ENCODE measurements around the gene CRYBB1.
"Not testable (repeated sequence)": the region's sequence is repeated elsewhere in the genome, so short reads cannot be mapped to it uniquely, and the experiment has no call there.

Gene CRYBB1

GRCh38 chr22:26635117-26635516 lies 17.3 kb upstream of the CRYBB1 start:
- DNase-seq = no peak

GRCh38 chr22:26634189-26634588 lies 16.4 kb upstream of the CRYBB1 start:
- no peak for DNase-seq

DNA sequence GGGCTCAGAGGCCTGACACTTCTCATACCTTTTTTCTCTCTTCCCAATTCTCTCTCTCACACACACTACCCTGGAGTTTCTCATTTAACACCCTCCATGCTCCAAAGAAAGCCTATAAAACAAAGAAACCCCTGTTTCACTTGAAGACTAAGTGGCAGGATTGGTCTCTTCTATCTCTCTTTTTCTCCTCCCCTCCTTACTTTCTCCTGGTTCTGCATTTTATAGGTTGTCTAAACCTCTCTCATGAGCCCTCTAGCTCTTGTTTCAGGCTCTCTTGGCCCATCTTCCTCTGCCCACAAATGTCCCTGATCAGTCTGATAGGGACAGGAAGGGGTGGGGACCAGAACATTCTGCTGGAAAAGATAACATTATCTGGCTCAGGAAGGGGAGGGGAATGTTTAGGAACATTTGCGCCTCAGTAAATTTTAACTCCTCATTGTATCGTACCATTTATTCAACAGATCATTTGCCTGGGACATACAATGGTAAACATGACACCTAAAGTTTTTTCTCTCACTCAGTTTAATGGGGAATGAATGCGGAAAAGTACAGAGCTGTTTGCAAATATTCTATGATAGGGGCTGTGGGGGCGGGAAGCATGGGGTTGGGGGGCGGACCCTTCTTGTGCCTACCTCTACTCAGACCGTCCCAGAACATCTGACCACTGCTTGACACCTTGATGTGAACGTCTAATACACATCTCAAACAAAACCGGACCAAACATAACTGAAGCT lies 14.8 kb upstream of the CRYBB1 start:
- no peak for DNase-seq

- DNase-seq = no peak
Measured at GRCh38 chr22:26631282-26631681, 13.5 kb upstream of the CRYBB1 start.

- DNase-seq = no peak
Measured at GRCh38 chr22:26629988-26630761, 12.3 kb upstream of the CRYBB1 start.

- no peak for DNase-seq
Measured at GRCh38 chr22:26624803-26625202, 7.0 kb upstream of the CRYBB1 start.

- DNase-seq = no peak
Measured at GRCh38 chr22:26623984-26624383, 6.2 kb upstream of the CRYBB1 start.

- DNase-seq = no peak
Measured at GRCh38 chr22:26621663-26622062, 3.8 kb upstream of the CRYBB1 start, which contains the start of gene CRYBA4. TSS of gene CRYBA4 (plus strand) at chr22:26621963. CDS start at chr22:26622597, 634 bp downstream.

DNA sequence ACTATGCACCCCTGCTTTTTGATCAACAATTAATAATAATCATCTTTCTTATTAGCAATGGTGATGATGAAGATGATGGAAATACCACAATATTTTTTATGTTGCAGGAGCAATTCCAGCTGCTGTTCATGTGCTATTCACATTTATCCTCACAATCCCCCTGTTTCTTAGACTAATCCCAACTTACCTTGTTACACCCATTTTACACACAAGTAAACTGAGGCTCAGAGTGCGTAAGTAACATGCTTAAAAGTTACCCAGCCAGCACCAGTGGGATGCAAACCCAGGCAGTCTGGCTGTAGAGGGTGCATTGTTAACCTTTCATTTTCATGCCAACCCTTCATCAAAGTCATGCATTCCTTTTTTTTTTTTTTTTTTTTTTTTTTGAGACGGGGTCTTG lies 2.4 kb upstream of the CRYBB1 start:
- no peak for DNase-seq

GRCh38 chr22:26619510-26619909 lies 1.7 kb upstream of the CRYBB1 start:
- no peak for DNase-seq

- no peak for DNase-seq
Measured at GRCh38 chr22:26618455-26618854, 628 bp upstream of the CRYBB1 start.

DNA sequence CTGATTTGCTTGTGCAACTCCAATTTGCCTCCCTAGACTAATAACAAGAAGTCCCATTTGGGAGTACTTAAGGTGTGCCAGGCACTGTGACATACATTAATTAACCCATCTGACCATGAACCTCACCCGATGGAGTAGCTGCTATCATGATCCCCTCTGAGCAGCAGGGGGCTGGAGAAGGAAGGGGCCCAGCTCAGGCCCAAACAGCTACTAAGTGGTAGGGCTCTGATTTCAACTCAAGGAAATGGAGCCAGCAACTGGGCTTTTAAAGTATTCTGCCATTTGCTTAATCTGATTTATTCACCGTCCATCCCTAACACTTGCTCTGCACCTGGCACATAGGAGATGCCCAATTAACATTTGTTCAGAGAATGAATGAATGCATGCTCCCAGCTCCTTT lies 1.2 kb downstream of the CRYBB1 start:
- no peak for DNase-seq

DNA sequence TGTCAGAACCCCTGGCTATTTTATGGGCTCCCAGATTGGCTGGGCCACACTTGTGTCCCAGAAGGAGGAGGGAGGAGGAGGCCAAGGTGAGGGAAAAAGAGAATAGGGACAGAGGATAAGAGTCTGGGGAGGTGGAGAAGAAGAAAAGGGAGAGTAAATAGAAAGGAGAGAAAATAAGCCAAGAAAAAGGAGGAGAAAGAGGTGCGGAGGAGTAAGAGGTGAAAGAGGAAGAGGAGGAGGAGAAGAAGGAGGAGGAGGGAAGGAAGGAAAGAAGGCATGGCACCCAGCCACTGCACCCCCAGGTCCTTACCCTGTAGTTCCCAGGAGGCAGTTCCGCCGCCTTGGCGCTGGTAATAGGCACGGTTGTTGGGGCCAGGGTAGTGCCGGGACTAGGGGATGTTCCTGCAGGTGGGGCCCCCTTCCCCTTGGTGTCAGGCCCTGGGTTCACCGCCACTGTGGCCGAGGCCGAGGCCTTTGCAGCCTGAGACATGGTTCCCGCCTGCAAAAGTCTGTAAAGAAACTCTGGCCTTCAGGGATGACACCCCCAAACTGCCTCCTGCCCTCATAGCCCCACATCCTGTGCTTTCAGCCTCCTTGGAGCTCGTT lies 1.9 kb downstream of the CRYBB1 start:
- no peak for DNase-seq

GRCh38 chr22:26615149-26615548 lies 2.7 kb downstream of the CRYBB1 start:
- DNase-seq = no peak

DNA sequence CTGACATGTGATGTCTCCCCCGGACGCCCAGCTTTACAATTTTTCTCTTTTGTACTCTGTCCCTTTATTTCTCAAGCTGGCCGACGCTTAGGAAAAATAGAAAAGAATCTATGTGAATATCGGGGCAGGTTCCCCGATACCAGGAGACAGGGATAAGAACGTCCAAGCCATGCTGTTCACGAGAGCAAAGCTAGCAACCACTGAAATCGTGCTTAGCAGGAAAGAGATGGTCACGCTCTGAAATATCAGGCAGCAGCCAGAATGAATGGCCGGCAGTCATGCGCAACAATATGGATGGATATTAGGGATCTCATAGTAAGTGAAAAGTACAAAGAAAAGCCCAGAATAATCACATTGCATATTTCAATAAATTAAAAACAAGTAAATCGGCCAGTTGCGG lies 3.5 kb downstream of the CRYBB1 start:
- no peak for DNase-seq

DNA sequence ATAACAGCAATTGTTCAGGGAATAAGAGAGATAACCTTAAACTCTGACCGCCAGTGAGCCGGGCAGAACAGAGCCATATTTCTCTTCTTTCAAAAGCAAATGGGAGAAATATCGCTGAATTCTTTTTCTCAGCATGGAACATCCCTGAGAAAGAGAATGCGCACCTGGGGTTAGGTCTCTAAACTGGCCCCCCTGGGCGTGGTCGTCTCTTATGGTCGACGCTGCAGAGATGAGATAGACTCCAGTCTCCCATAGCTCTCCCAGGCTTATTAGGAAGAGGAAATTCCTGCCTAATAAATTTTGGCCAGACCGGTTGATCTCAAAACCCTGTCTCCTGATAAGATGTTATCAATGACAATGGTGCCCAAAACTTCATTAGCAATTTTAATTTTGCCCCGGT lies 4.1 kb downstream of the CRYBB1 start:
- DNase-seq = not testable (repeated sequence)

- DNase-seq = no peak
Measured at GRCh38 chr22:26612652-26613051, 5.2 kb downstream of the CRYBB1 start.

DNA sequence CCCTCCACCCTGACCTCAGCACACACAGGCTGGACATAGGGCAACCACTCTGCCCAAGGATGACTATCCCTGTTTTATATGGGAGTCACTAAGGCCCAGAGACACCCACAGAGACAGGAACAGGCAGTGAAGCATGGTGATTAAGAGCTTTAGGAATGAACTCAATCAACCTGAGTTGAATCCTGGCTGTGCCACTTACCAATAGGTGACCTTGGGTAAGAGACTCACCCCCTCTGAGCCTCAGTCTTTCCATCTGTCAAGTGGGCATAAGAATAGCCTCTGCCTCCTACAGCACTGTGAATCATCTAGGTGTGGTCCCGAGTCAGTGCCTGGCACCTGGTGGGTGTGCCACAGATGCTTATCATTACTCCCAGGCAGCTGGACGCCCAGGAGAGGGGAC lies 6.8 kb downstream of the CRYBB1 start:
- DNase-seq = no peak

DNA sequence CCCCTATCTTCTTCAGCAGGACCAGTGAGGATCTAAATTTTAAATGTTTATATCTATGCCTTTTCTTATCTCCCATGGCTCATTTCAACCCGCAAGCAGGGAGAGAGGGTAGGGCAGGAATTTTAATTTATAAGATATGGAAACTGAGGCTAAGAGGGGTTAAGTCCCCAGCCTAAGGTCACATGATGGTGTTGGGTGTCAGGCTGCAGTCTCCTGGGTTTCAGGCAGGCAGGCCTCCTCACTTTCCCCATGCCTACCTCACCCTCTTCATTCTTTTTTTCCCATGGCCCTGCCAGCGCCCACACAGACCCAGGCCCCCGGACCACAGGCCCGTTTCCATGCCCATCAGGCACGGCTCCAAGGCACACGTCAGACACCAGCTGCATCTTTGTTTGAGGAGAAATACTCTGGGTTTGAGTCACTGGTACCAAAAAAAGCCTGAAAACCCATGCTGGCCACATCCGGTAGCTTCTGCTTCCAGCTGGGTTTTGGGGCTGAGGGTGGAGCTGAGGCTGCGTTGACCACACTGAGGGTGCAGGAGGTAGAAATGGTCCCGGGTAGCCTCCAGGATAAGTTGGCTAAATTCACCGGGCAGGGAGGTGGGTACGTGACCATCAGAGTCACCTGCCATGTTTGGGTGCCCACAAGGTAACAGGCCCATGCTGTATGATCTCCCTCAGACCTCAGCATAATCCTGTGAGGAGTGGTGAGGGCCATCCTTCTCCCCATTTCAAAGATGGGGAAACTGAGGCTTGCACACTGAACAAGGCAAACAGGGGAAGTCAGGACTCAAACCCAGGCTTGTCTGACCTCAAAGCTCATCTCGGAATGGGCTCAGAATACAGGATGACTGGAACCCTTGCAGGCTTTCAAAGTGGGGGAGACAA lies 7.5 kb downstream of the CRYBB1 start:
- DNase-seq = no peak

GRCh38 chr22:26609287-26609686 lies 8.5 kb downstream of the CRYBB1 start:
- DNase-seq = no peak

DNA sequence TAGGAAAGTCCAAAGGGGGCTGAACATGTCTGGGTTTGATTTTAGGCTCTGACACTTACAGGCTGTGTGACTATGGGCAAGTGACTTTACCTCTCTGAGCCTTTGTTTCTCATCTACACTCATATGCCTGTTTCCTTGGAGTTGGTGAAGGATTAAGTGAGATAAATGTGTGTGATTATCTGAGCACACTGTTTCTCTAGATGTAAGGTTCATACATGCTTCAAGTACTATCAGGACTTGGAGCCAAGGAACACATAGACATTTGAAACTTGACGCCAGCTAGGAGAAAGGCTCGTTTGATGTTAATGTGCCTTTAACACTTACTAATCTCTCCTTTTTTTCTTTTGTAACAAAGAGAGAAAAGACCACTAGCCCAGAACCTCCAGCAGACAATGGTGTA lies 9.7 kb downstream of the CRYBB1 start:
- DNase-seq = no peak

DNA sequence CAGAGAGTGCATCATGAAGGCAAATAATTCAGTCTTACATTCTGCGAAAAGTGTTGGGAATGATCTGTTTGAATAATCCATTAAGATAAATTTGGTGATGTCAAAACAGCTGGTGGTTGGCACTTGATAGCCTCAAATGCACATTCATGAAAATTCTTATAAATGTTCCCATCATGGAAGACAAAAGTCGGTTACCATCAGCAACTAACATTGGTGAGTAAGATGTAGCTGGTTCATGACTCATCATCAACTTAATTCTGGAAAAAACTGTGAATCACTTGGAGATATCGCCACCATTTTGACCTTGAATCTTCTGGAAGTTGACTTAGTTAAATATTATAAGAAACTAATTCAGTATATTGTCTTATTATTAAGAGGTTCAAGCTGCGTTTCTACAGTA lies 11.2 kb downstream of the CRYBB1 start:
- DNase-seq = no peak

DNA sequence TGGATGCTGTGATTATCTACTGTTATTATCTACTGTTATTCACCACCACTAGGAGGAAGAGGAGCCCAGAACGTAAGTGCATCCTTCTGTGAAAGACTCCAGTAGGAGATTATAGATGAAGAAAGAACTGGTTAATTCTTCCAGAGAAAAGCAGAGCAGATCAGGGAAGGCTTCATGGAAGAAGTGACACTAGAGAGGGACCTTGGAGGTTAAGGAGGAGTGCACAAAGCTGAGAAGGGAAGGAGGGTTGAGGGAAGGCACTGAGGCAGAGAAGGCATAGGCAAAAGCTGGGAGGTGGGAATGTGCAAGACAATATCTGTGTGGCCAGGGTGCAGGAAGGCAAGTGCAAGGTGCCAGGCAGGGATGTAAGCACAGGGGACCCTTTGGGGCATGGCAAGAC lies 13.5 kb downstream of the CRYBB1 start:
- no peak for DNase-seq
